ENCODE measurements around the gene PTPRM.

DNA sequence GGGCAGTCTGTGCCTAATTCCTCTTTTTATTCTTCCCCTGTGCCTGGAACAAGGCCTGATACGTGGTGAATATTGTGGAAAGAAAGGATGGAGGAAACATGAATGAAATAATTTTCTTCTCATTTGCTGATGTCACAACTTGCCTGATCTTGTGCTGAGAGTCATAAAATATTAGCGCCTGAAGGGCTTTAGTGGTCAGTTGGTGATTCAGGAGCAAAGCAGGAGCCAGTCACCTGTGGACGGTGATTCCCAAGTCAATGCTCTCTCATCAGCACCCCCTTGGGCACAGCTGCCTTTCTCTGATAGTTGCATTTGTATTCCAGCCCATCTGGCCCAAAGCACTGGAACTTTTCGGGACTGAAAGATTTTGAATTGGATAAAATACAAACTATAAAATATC, 539.5 kb downstream of the PTPRM start:
- TF ChIP-seq POLR2A (IDR thresholded peaks at IDR 0.05; ENCODE audit: low read length) (no peak), PHF8 (IDR thresholded peaks at IDR 0.05; ENCODE audit: borderline replicate concordance, low read depth) (no peak), SMC3 (IDR thresholded peaks at IDR 0.05) (no peak), SREBF2 (IDR thresholded peaks at IDR 0.05) (no peak)
- TF ChIP-seq, protein P1, sequence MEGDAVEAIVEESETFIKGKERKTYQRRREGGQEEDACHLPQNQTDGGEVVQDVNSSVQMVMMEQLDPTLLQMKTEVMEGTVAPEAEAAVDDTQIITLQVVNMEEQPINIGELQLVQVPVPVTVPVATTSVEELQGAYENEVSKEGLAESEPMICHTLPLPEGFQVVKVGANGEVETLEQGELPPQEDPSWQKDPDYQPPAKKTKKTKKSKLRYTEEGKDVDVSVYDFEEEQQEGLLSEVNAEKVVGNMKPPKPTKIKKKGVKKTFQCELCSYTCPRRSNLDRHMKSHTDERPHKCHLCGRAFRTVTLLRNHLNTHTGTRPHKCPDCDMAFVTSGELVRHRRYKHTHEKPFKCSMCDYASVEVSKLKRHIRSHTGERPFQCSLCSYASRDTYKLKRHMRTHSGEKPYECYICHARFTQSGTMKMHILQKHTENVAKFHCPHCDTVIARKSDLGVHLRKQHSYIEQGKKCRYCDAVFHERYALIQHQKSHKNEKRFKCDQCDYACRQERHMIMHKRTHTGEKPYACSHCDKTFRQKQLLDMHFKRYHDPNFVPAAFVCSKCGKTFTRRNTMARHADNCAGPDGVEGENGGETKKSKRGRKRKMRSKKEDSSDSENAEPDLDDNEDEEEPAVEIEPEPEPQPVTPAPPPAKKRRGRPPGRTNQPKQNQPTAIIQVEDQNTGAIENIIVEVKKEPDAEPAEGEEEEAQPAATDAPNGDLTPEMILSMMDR (IDR thresholded peaks at IDR 0.05), result no peak
